ENCODE measurements around the gene ACHE. TPM values are rescaled to one million over a fixed set of nuclear protein-coding genes. Genes with fewer than 3 reads are reported as not detected.

Gene ACHE
- total RNA-seq, 1 donor = under 0.01 TPM

GRCh38 chr7:100867776-100868485 is 27.8 kb downstream of the ACHE start:
- H3K27ac ChIP-seq (ENCODE audit: low read depth, low read length) = peak overlapping the region; percentile 95
- peaks cover 48% of the 10 kb centered on the region for H3K79me2 ChIP-seq (ENCODE audit: insufficient read depth, low read length)
- peak overlapping the region; percentile 94 for H3K4me2 ChIP-seq (ENCODE audit: insufficient read depth, low read length)
- peak overlapping the region; percentile 99 for H3K4me3 ChIP-seq (ENCODE audit: insufficient read depth, low read length)
- no peaks in the 10 kb centered on the region for H3K27me3 ChIP-seq (ENCODE audit: insufficient read depth, low read length)
- no peaks in the 10 kb centered on the region for H3K9me3 ChIP-seq (ENCODE audit: low read depth, low read length)
- H3K4me1 ChIP-seq (ENCODE audit: insufficient read depth, low read length) = peaks cover 29% of the 10 kb centered on the region
- TF ChIP-seq, protein P1, sequence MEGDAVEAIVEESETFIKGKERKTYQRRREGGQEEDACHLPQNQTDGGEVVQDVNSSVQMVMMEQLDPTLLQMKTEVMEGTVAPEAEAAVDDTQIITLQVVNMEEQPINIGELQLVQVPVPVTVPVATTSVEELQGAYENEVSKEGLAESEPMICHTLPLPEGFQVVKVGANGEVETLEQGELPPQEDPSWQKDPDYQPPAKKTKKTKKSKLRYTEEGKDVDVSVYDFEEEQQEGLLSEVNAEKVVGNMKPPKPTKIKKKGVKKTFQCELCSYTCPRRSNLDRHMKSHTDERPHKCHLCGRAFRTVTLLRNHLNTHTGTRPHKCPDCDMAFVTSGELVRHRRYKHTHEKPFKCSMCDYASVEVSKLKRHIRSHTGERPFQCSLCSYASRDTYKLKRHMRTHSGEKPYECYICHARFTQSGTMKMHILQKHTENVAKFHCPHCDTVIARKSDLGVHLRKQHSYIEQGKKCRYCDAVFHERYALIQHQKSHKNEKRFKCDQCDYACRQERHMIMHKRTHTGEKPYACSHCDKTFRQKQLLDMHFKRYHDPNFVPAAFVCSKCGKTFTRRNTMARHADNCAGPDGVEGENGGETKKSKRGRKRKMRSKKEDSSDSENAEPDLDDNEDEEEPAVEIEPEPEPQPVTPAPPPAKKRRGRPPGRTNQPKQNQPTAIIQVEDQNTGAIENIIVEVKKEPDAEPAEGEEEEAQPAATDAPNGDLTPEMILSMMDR (IDR thresholded peaks at IDR 0.05; ENCODE audit: extremely low read depth, low read depth, low read length) = no peak
- peak overlapping the region; percentile 68 for H2AFZ ChIP-seq (ENCODE audit: low read length)
- peaks cover 28% of the 10 kb centered on the region for H3K36me3 ChIP-seq (ENCODE audit: insufficient read depth, low read length)
- H4K20me1 ChIP-seq (ENCODE audit: insufficient read depth, low read length) = no peaks in the 10 kb centered on the region
- peak; percentile 74 for DNase-seq (ENCODE audit: insufficient read length, low spot score, missing footprints)

DNA sequence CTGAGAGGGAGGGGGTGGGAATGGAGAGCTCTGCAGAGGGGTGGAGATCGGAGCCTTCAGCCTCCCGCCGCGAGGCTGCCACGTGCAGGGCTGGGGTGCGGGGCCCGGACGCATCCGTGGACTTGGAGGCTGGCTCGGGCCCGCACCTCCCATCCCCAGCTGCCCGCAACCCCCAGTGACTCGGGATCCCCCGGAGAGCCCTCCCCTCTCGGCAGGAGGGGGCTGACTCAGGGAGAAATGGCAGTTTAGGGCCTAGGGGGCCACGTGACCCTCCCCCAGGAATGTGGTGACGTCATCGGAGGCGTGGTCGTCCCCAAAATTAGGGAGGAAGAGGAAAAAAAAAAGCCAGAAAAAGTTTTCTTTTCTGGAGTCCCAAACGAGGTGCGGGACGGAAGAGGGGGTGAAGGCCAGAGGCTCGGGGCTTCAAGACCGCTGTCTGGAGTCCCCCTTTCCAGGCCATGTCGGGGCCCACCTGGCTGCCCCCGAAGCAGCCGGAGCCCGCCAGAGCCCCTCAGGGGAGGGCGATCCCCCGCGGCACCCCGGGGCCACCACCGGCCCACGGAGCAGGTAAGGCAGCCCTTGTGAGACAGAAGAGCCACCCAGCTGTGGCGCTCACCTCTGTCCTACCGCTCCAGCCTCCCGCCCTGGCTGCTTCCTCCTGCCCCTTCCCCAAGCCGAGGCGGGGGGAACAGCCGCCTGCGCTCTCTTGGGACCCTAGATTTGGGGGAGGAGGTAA is 28.5 kb downstream of the ACHE start, which contains the start of gene TRIP6:
Gene TRIP6 (plus strand): TSS at position 348 of the 736 bp plus-strand sequence. CDS start 111 bp downstream, at position 459.
- Histone ChIP-seq H3K4me3 (ENCODE audit: insufficient read depth, low read length) (peak within 1 kb of the TSS; percentile 99), H3K36me3 (ENCODE audit: insufficient read depth, low read length) (peaks cover 25% of the 10 kb centered on the region), H3K27me3 (ENCODE audit: insufficient read depth, low read length) (no peaks in the 10 kb centered on the region), H3K4me2 (ENCODE audit: insufficient read depth, low read length) (peak within 1 kb of the TSS; percentile 94), H4K20me1 (ENCODE audit: insufficient read depth, low read length) (no peaks in the 10 kb centered on the region), H3K79me2 (ENCODE audit: insufficient read depth, low read length) (peaks cover 45% of the 10 kb centered on the region), H3K9me3 (ENCODE audit: low read depth, low read length) (no peaks in the 10 kb centered on the region), H3K4me1 (ENCODE audit: insufficient read depth, low read length) (peaks cover 29% of the 10 kb centered on the region), H3K27ac (ENCODE audit: low read depth, low read length) (peak within 1 kb of the TSS; percentile 95), H2AFZ (ENCODE audit: low read length) (peak within 1 kb of the TSS; percentile 68)
- TF ChIP-seq, protein P1 (IDR thresholded peaks at IDR 0.05; ENCODE audit: extremely low read depth, low read depth, low read length) = no peak
- peak; percentile 100 for DNase-seq (ENCODE audit: insufficient read length, low spot score, missing footprints)

DNA sequence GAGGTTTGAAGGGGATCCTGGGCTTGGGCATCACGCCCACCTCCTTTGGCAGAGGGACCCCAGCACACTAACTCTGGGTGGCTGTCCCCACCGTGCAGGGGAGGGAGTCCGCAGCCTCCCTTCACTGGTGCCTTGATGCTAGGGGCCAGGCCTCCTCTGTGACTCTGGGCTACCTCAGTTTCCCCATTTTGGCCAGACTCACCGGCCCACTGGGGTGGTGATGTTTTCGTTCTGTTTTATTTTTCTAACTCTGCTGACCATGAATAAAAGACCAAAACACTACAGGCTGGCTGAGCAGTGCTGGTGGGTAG is 29.0 kb downstream of the ACHE start:
- peak overlapping the region; percentile 94 for H3K4me2 ChIP-seq (ENCODE audit: insufficient read depth, low read length)
- no peak overlapping the region for H2AFZ ChIP-seq (ENCODE audit: low read length)
- no peaks in the 10 kb centered on the region for H3K9me3 ChIP-seq (ENCODE audit: low read depth, low read length)
- DNase-seq (ENCODE audit: insufficient read length, low spot score, missing footprints) = no peak
- peak overlapping the region; percentile 95 for H3K27ac ChIP-seq (ENCODE audit: low read depth, low read length)
- no peaks in the 10 kb centered on the region for H3K27me3 ChIP-seq (ENCODE audit: insufficient read depth, low read length)
- H4K20me1 ChIP-seq (ENCODE audit: insufficient read depth, low read length) = no peaks in the 10 kb centered on the region
- H3K4me3 ChIP-seq (ENCODE audit: insufficient read depth, low read length) = peak overlapping the region; percentile 99
- H3K4me1 ChIP-seq (ENCODE audit: insufficient read depth, low read length) = peaks cover 29% of the 10 kb centered on the region
- H3K36me3 ChIP-seq (ENCODE audit: insufficient read depth, low read length) = peaks cover 23% of the 10 kb centered on the region
- TF ChIP-seq, protein P1 (IDR thresholded peaks at IDR 0.05; ENCODE audit: extremely low read depth, low read depth, low read length) = no peak
- H3K79me2 ChIP-seq (ENCODE audit: insufficient read depth, low read length) = peaks cover 43% of the 10 kb centered on the region
